ENCODE data around the gene MMP23B. TPM values are rescaled to one million over a fixed set of nuclear protein-coding genes. Genes with fewer than 3 reads are reported as not detected.

Gene MMP23B
- total and polyA plus RNA-seq, 7 donors: 1.8 to 58.7 (median 3.6) TPM

DNA sequence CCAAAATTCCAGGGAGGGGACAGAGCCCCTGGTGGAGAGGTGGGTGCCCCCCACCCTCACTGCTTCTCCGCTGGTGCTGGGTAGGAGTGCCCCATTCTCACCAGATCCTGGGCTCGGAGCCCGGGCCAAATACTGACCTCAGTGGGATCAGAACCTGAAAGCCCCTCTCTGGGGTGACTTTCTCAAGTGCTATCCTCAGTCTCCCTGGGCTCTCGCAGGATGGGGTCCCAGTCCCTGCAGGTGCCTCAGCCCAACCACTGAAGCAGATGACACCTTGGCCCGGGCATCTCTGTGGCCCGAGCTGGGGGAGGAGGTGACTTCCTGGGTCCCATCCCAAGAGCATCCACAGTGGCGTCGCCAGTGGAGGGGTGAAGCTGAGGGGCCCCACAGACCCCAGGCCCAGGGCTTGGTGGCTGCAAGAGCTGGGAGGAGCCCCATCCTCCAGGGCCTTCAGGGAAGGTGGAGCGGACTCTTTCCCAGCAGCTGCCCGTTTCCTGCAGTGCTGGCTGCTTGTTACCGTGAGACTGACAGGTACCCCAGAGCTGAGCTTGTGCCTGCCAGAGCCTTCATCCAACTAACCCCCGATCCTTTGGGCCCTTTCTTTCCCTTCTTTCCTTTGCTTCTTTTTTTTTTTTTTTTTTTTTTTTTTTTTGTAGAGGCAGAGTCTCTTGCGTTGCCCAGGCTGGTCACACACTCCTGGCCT is 28.2 kb upstream of the MMP23B start:
- Histone ChIP-seq H3K36me3 (no peaks in the 10 kb centered on the region), H3K4me1 (peaks cover 0 to 16% (median 14%) of the 10 kb centered on the region in 4 donors), H3K9me3 (no peaks in the 10 kb centered on the region), H3K4me3 (no peak overlapping the region), H3K27ac (no peak overlapping the region), H3K27me3 (peaks cover 17 to 59% (median 34%) of the 10 kb centered on the region in 3 donors)
- WGBS, 2 donors: 55 to 80% methylated on average over 13 of the region's 13 CpGs
- no peak for DNase-seq
- intact Hi-C loops (cut with DNase I): no loop called here
- no peak for TF ChIP-seq CTCF (IDR thresholded peaks at IDR 0.05)
- no peak for TF ChIP-seq POLR2A (IDR thresholded peaks at IDR 0.05)
- TF ChIP-seq EP300 (IDR thresholded peaks at IDR 0.05): no peak
- no peak for TF ChIP-seq POLR2AphosphoS5 (IDR thresholded peaks at IDR 0.05)

DNA sequence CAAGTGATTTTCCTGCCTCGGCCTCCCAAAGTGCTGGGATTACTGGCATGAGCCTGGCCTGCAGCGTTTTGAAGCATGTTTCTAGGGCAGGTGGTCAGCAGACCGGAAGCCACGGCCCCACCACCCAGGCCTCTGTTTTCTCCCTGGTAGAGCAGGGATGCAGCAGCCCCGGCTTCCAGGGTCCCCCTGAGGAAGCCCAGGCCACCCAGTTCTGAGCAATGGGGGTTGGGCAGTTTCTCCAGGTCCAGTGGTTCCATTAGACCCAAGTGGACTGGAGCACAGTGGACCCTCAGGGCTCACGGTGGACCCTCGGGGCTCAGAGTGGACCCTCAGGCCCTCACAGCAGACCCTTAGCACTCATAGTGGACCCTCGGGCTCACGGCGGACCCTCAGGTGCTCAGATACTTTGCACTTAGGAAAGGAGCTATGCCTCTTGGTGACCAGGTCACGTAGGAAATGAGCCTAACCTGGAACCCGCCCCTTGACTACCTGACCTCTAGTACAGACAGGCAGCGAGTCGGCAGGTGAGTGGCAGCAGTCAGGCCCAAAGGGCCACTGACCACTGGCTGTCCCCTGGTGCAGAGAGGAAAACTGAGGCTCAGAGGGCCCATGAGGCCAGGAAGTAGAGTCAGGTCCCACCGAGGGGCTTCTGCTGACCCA is 27.5 kb upstream of the MMP23B start:
- no peak for DNase-seq
- Histone ChIP-seq H3K27me3 (peaks cover 10 to 52% (median 27%) of the 10 kb centered on the region in 3 donors), H3K9me3 (no peaks in the 10 kb centered on the region), H3K36me3 (no peaks in the 10 kb centered on the region), H3K4me3 (no peak overlapping the region), H3K27ac (no peak overlapping the region), H3K4me1 (peaks cover 0 to 9% (median 8%) of the 10 kb centered on the region in 4 donors)
- 73 to 87% methylated on average over 15 of the region's 15 CpGs for WGBS, 2 donors
- intact Hi-C loops (cut with DNase I): no loop called here
- TF ChIP-seq POLR2A (IDR thresholded peaks at IDR 0.05) (no peak), POLR2AphosphoS5 (IDR thresholded peaks at IDR 0.05) (no peak), EP300 (IDR thresholded peaks at IDR 0.05) (no peak)

DNA sequence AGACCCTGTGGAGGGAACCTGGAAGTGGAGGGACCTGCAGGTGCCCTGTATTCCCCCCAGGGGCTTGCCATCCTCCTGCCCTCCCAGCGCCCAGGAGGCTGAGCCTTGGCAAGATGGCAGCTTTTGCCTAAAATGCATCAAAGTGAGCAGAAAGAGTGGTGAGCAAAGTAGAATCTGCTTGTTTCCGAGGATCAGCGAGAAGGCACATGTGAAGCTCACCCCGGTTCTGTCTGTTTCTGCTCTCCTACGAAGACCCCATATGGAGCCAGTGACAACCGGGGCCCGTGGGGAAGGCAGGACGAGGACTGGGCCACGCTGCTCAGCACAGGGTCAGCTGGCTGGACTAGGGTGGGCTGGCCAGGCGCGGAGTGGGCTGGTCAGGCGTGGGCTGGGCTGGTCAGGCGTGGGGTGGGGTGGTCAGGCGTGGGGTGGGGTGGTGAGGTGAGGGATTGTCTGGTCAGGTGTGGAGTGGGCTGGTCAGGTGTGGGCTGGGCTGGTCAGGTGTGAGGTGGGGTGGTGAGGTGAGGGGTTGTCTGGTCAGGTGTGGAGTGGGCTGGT is 26.9 kb upstream of the MMP23B start:
- no peaks in the 10 kb centered on the region for H3K9me3 ChIP-seq
- peaks cover 0 to 8% (median 7%) of the 10 kb centered on the region in 4 donors for H3K4me1 ChIP-seq
- WGBS, 2 donors: 65 to 82% methylated on average over 14 of the region's 14 CpGs
- no peak overlapping the region for H3K4me3 ChIP-seq
- H3K27me3 ChIP-seq: peaks cover 10 to 50% (median 26%) of the 10 kb centered on the region in 3 donors
- DNase-seq: no peak
- intact Hi-C loops (cut with DNase I): no loop called here
- H3K27ac ChIP-seq: no peak overlapping the region
- TF ChIP-seq POLR2AphosphoS5 (IDR thresholded peaks at IDR 0.05) (no peak), EP300 (IDR thresholded peaks at IDR 0.05) (no peak), CTCF (IDR thresholded peaks at IDR 0.05) (no peak), POLR2A (IDR thresholded peaks at IDR 0.05) (no peak)
- no peaks in the 10 kb centered on the region for H3K36me3 ChIP-seq

DNA sequence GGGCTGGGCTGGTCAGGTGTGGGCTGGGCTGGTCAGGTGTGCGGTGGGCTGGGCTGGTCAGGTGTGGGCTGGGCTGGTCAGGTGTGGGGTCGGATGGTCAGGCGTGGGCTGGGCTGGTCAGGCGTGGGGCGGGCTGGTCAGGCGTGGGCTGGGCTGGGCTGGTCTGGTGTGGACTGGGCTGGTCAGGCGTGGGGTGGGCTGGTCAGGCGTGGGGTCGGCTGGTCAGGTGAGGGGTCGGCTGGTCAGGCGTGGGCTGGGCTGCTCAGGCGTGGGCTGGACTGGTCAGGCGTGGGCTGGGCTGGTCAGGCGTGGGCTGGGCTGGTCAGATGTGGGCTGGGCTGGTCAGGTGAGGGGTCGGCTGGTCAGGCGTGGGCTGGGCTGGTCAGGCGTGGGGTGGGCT is 26.2 kb upstream of the MMP23B start:
- intact Hi-C loops (cut with DNase I): no loop called here
- H3K4me3 ChIP-seq: no peak overlapping the region
- H3K27ac ChIP-seq: no peak overlapping the region
- WGBS, 2 donors: 80 to 95% methylated on average over 17 of the region's 17 CpGs
- no peaks in the 10 kb centered on the region for H3K36me3 ChIP-seq
- H3K9me3 ChIP-seq: no peaks in the 10 kb centered on the region
- DNase-seq: no peak
- peaks cover 3 to 44% (median 20%) of the 10 kb centered on the region in 3 donors for H3K27me3 ChIP-seq
- no peak for TF ChIP-seq EP300 (IDR thresholded peaks at IDR 0.05)
- no peak for TF ChIP-seq POLR2A (IDR thresholded peaks at IDR 0.05)
- no peak for TF ChIP-seq CTCF (IDR thresholded peaks at IDR 0.05)
- no peak for TF ChIP-seq POLR2AphosphoS5 (IDR thresholded peaks at IDR 0.05)
- peaks cover 0 to 4% (median under 1%) of the 10 kb centered on the region in 4 donors for H3K4me1 ChIP-seq

GRCh38 chr1:1606232-1606631 is 25.7 kb upstream of the MMP23B start:
- peaks cover 0 to 5% (median 0%) of the 10 kb centered on the region in 4 donors for H3K4me1 ChIP-seq
- 74 to 84% methylated on average over 13 of the region's 13 CpGs for WGBS, 2 donors
- DNase-seq: no peak
- intact Hi-C loops (cut with DNase I): no loop called here
- H3K27ac ChIP-seq: no peak overlapping the region
- no peak overlapping the region for H3K4me3 ChIP-seq
- TF ChIP-seq POLR2A (IDR thresholded peaks at IDR 0.05): no peak
- no peak for TF ChIP-seq EP300 (IDR thresholded peaks at IDR 0.05)
- TF ChIP-seq POLR2AphosphoS5 (IDR thresholded peaks at IDR 0.05): no peak
- TF ChIP-seq CTCF (IDR thresholded peaks at IDR 0.05): no peak
- peaks cover 0 to 39% (median 15%) of the 10 kb centered on the region in 3 donors for H3K27me3 ChIP-seq
- H3K36me3 ChIP-seq: no peaks in the 10 kb centered on the region
- H3K9me3 ChIP-seq: no peaks in the 10 kb centered on the region

Data from sigmoid colon (tissue), 7 donors.